ENCODE data around the gene STXBP1. TPM values are rescaled to one million over a fixed set of nuclear protein-coding genes. Genes with fewer than 3 reads are reported as not detected.
A peak's percentile ranks its signal among the peaks of the same experiment; 100 is the strongest.

The STXBP1 gene
- total and polyA plus RNA-seq, 7 experiments from 2014 or later = 3.0 to 17.8 (median 13.5) TPM

- peaks cover 0 to 25% (median 0%) of the 10 kb centered on the region in 7 donors for H3K4me1 Mint-ChIP-seq
- ATAC-seq = no peak
- Histone ChIP-seq H3K9me3 (ENCODE audit: control insufficient read depth in 2 of 3, low read length in 3 of 3) (no peaks in the 10 kb centered on the region), H3K4me1 (ENCODE audit: control insufficient read depth in 2 of 2, insufficient read depth in 2 of 2, low read length in 2 of 2) (no peaks in the 10 kb centered on the region), H3K4me3 (ENCODE audit: low read length) (no peak overlapping the region), H3K27me3 (ENCODE audit: control insufficient read depth in 2 of 2, insufficient read depth in 2 of 2, low read length in 2 of 2) (no peaks in the 10 kb centered on the region), H3K27ac (ENCODE audit: low read depth, low read length) (no peak overlapping the region), H3K36me3 (ENCODE audit: control insufficient read depth in 2 of 3, insufficient read depth in 3 of 3, low read length in 3 of 3) (no peaks in the 10 kb centered on the region)
- no peak for DNase-seq
- H3K4me3 Mint-ChIP-seq = no peak overlapping the region
- intact Hi-C loops (cut with micrococcal nuclease) = loop anchor here in 1 of 2 donors (5.0 kb wide), 1 partner anchor 192 kb away; the partner anchor contains the start of gene SH2D3C
- ChIA-PET POLR2A (no interaction called here), CTCF (interaction anchor here (0.6 to 3.4 kb wide), 13 partner anchors 9 to 643 kb away, joined by 3 to 20 read pairs (median 5); partner anchors contain the start of gene TOR2A)
- H3K27me3 Mint-ChIP-seq = peaks cover 0 to 22% (median 4%) of the 10 kb centered on the region in 5 donors
- peaks cover 0 to 5% (median 0%) of the 10 kb centered on the region in 11 donors for H3K9me3 Mint-ChIP-seq
- H3K36me3 Mint-ChIP-seq = peaks cover 0 to 4% (median 0%) of the 10 kb centered on the region in 5 donors
- peak overlapping the region in 2 of 9 donors; percentile 36 to 51 for H3K27ac Mint-ChIP-seq
Observed at GRCh38 chr9:127585161-127585819, 26.8 kb upstream of the STXBP1 start.

- Mint-ChIP-seq H3K4me1 (peaks cover 0 to 17% (median 0%) of the 10 kb centered on the region in 7 donors), H3K27ac (peak overlapping the region in 3 of 9 donors; percentile 3 to 51 (median 19)), H3K36me3 (peaks cover 0 to 4% (median 0%) of the 10 kb centered on the region in 5 donors), H3K4me3 (no peak overlapping the region), H3K9me3 (peaks cover 0 to 5% (median 0%) of the 10 kb centered on the region in 11 donors), H3K27me3 (peaks cover 0 to 22% (median 5%) of the 10 kb centered on the region in 5 donors)
- ATAC-seq (no peak), DNase-seq (no peak)
- no peaks in the 10 kb centered on the region for H3K4me1 ChIP-seq (ENCODE audit: control insufficient read depth in 2 of 2, insufficient read depth in 2 of 2, low read length in 2 of 2)
- intact Hi-C loops (cut with micrococcal nuclease) = loop anchor here (1.0 to 5.0 kb wide), 5 partner anchors 82 to 372 kb away; partner anchors contain the start of genes LRSAM1 (in 1 of the 2), RPL12 (in 1 of the 2) and SH2D3C (in 1 of the 2)
- H3K27ac ChIP-seq (ENCODE audit: low read depth, low read length) = no peak overlapping the region
- no peaks in the 10 kb centered on the region for H3K36me3 ChIP-seq (ENCODE audit: control insufficient read depth in 2 of 3, insufficient read depth in 3 of 3, low read length in 3 of 3)
- ChIA-PET POLR2A (no interaction called here), CTCF (interaction anchor here (0.6 to 3.4 kb wide), 12 partner anchors 8 to 371 kb away, joined by 3 to 20 read pairs (median 4); partner anchors contain the start of gene TOR2A)
- no peaks in the 10 kb centered on the region for H3K9me3 ChIP-seq (ENCODE audit: control insufficient read depth in 2 of 3, low read length in 3 of 3)
- H3K4me3 ChIP-seq (ENCODE audit: low read length) = no peak overlapping the region
- H3K27me3 ChIP-seq (ENCODE audit: control insufficient read depth in 2 of 2, insufficient read depth in 2 of 2, low read length in 2 of 2) = no peaks in the 10 kb centered on the region
Observed at GRCh38 chr9:127586096-127586495, 26.0 kb upstream of the STXBP1 start.

- ChIA-PET POLR2A (interaction anchor here (1.5 kb wide), 1 partner anchor 135 kb away, joined by 3 read pairs; the partner anchor contains the start of genes LRSAM1 and RPL12), CTCF (interaction anchor here (0.6 to 5.2 kb wide), 13 partner anchors 8 to 432 kb away, joined by 3 to 36 read pairs (median 4); partner anchors contain the start of gene TOR2A)
- no peaks in the 10 kb centered on the region for H3K9me3 ChIP-seq (ENCODE audit: control insufficient read depth in 2 of 3, low read length in 3 of 3)
- H3K4me1 ChIP-seq (ENCODE audit: control insufficient read depth in 2 of 2, insufficient read depth in 2 of 2, low read length in 2 of 2) = no peaks in the 10 kb centered on the region
- no peaks in the 10 kb centered on the region for H3K36me3 ChIP-seq (ENCODE audit: control insufficient read depth in 2 of 3, insufficient read depth in 3 of 3, low read length in 3 of 3)
- peak; percentile 79 for ATAC-seq
- peak overlapping the region in 1 of 9 donors; percentile 56 for H3K27ac Mint-ChIP-seq
- intact Hi-C loops (cut with micrococcal nuclease) = loop anchor here (1.0 to 5.0 kb wide), 5 partner anchors 82 to 372 kb away; partner anchors contain the start of genes LRSAM1 (in 1 of the 2), RPL12 (in 1 of the 2) and SH2D3C (in 1 of the 2)
- DNase-seq = peak; percentile 24 to 60 (median 53)
- no peaks in the 10 kb centered on the region for H3K27me3 ChIP-seq (ENCODE audit: control insufficient read depth in 2 of 2, insufficient read depth in 2 of 2, low read length in 2 of 2)
- peaks cover 0 to 22% (median 5%) of the 10 kb centered on the region in 5 donors for H3K27me3 Mint-ChIP-seq
- H3K4me1 Mint-ChIP-seq = peaks cover 0 to 16% (median 0%) of the 10 kb centered on the region in 7 donors
- H3K4me3 Mint-ChIP-seq = no peak overlapping the region
- no peak overlapping the region for H3K4me3 ChIP-seq (ENCODE audit: low read length)
- no peak overlapping the region for H3K27ac ChIP-seq (ENCODE audit: low read depth, low read length)
- peaks cover 0 to 5% (median 0%) of the 10 kb centered on the region in 11 donors for H3K9me3 Mint-ChIP-seq
- peaks cover 0 to 4% (median 0%) of the 10 kb centered on the region in 5 donors for H3K36me3 Mint-ChIP-seq
Observed at GRCh38 chr9:127586537-127586936, 25.5 kb upstream of the STXBP1 start.

GRCh38 chr9:127587966-127588365 lies 24.1 kb upstream of the STXBP1 start:
- Mint-ChIP-seq H3K36me3 (peaks cover 0 to 4% (median 0%) of the 10 kb centered on the region in 5 donors), H3K27ac (peak overlapping the region in 1 of 9 donors; percentile 48), H3K4me1 (peaks cover 0 to 15% (median 0%) of the 10 kb centered on the region in 7 donors), H3K9me3 (peaks cover 0 to 5% (median 0%) of the 10 kb centered on the region in 11 donors), H3K27me3 (peaks cover 0 to 22% (median 5%) of the 10 kb centered on the region in 5 donors), H3K4me3 (no peak overlapping the region)
- no peak for DNase-seq
- POLR2A ChIA-PET = interaction anchor here (0.6 to 1.5 kb wide), 2 partner anchors 137 to 337 kb away, joined by 3 read pairs; partner anchors contain the start of genes LRSAM1 and RPL12
- no peak overlapping the region for H3K4me3 ChIP-seq (ENCODE audit: low read length)
- no peaks in the 10 kb centered on the region for H3K27me3 ChIP-seq (ENCODE audit: control insufficient read depth in 2 of 2, insufficient read depth in 2 of 2, low read length in 2 of 2)
- H3K27ac ChIP-seq (ENCODE audit: low read depth, low read length) = no peak overlapping the region
- no peaks in the 10 kb centered on the region for H3K9me3 ChIP-seq (ENCODE audit: control insufficient read depth in 2 of 3, low read length in 3 of 3)
- no peaks in the 10 kb centered on the region for H3K36me3 ChIP-seq (ENCODE audit: control insufficient read depth in 2 of 3, insufficient read depth in 3 of 3, low read length in 3 of 3)
- intact Hi-C loops (cut with micrococcal nuclease) = loop anchor here in 1 of 2 donors (2.0 to 5.0 kb wide), 2 partner anchors 137 to 189 kb away; partner anchors contain the start of genes LRSAM1, RPL12 and SH2D3C
- no peaks in the 10 kb centered on the region for H3K4me1 ChIP-seq (ENCODE audit: control insufficient read depth in 2 of 2, insufficient read depth in 2 of 2, low read length in 2 of 2)
- ATAC-seq = no peak
- CTCF ChIA-PET = interaction anchor here (0.5 to 5.2 kb wide), 9 partner anchors 10 to 646 kb away, joined by 3 to 36 read pairs (median 4); no protein-coding TSS in a partner anchor

- Mint-ChIP-seq H3K4me3 (no peak overlapping the region), H3K9me3 (peaks cover 0 to 2% (median 0%) of the 10 kb centered on the region in 11 donors), H3K27me3 (peaks cover 0 to 22% (median 5%) of the 10 kb centered on the region in 5 donors), H3K4me1 (peaks cover 0 to 9% (median 0%) of the 10 kb centered on the region in 7 donors), H3K27ac (no peak overlapping the region), H3K36me3 (no peaks in the 10 kb centered on the region)
- DNase-seq (no peak), ATAC-seq (no peak)
- Histone ChIP-seq H3K36me3 (ENCODE audit: control insufficient read depth in 2 of 3, insufficient read depth in 3 of 3, low read length in 3 of 3) (no peaks in the 10 kb centered on the region), H3K27ac (ENCODE audit: low read depth, low read length) (no peak overlapping the region), H3K9me3 (ENCODE audit: control insufficient read depth in 2 of 3, low read length in 3 of 3) (no peaks in the 10 kb centered on the region), H3K27me3 (ENCODE audit: control insufficient read depth in 2 of 2, insufficient read depth in 2 of 2, low read length in 2 of 2) (no peaks in the 10 kb centered on the region), H3K4me1 (ENCODE audit: control insufficient read depth in 2 of 2, insufficient read depth in 2 of 2, low read length in 2 of 2) (no peaks in the 10 kb centered on the region), H3K4me3 (ENCODE audit: low read length) (no peak overlapping the region)
- CTCF ChIA-PET = interaction anchor here (0.6 to 5.2 kb wide), 15 partner anchors 22 to 1348 kb away, joined by 3 to 36 read pairs (median 4); partner anchors contain the start of genes SH2D3C and TOR2A
- intact Hi-C loops (cut with micrococcal nuclease) = loop anchor here in 1 of 2 donors (5.0 kb wide), 1 partner anchor 188 kb away; the partner anchor contains the start of gene SH2D3C
- POLR2A ChIA-PET = interaction anchor here (0.8 kb wide), 2 partner anchors 15 to 146 kb away, joined by 3 to 5 read pairs; partner anchors contain the start of gene TOR2A
Observed at GRCh38 chr9:127588740-127589506, 23.2 kb upstream of the STXBP1 start.
